PFSK-1 (cell line): Measurements from ENCODE around the gene LEP.

Experiments used
- POLR2AphosphoS5 ChIP-seq: IDR thresholded peaks from 2 replicates; pipeline ENCODE4 v1.6.1; 2012; ENCODE audit warnings: low read depth, mild to moderate bottlenecking, control low read depth, low read length, moderate library complexity
- SIN3A ChIP-seq: IDR thresholded peaks from 2 replicates; pipeline ENCODE4 v1.6.1; 2012; ENCODE audit warnings: mild to moderate bottlenecking, low read length, moderate library complexity, borderline replicate concordance; ENCODE audit not compliant: insufficient read depth
- TAF1 ChIP-seq: IDR thresholded peaks from 2 replicates; pipeline ENCODE4 v1.6.1; 2012; ENCODE audit warnings: low read length, control low read depth, borderline replicate concordance; ENCODE audit not compliant: insufficient read depth
- TF ChIP-seq, protein P1 (sequence below), 2 experiments: IDR thresholded peaks; 2 replicates each; pipeline versions ENCODE4 v1.6.1 to v1.8.0; 2011 to 2012; ENCODE audit warnings: low read depth in 2 of 2, low read length in 2 of 2, control low read depth in 1 of 2, inconsistent platforms in 1 of 2, mild to moderate bottlenecking in 1 of 2, moderate library complexity in 1 of 2; ENCODE audit not compliant: insufficient read depth in 1 of 2

DNA sequence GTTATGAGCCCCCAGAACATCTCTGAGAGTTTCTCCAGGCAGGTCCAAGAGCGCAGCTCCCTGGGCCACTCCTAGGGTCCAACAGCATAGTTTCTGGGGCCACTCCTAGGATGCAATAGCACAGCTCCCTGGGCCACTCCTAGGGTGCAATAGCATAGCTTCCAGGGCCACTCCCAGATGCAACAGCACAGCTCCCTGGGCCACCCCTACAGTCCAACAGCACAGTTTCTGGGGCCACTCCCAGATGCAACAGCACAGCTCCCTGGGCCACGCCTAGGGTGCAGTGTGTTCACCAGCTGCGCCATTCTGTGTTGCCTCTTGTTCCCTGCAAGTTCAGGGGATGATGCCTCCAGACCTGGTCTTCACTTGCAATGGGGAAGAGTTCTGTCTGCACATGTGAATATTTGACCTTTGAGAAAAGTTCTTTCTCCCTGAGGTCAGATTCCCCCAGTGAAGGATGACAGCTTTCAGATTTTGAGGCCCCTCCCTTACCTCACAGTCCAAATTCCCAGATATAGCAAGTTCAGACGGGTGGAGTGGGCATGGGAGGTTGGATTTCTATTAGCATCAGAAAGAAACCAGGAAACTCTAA lies 43.0 kb upstream of the LEP start:
- TF ChIP-seq, protein P1, sequence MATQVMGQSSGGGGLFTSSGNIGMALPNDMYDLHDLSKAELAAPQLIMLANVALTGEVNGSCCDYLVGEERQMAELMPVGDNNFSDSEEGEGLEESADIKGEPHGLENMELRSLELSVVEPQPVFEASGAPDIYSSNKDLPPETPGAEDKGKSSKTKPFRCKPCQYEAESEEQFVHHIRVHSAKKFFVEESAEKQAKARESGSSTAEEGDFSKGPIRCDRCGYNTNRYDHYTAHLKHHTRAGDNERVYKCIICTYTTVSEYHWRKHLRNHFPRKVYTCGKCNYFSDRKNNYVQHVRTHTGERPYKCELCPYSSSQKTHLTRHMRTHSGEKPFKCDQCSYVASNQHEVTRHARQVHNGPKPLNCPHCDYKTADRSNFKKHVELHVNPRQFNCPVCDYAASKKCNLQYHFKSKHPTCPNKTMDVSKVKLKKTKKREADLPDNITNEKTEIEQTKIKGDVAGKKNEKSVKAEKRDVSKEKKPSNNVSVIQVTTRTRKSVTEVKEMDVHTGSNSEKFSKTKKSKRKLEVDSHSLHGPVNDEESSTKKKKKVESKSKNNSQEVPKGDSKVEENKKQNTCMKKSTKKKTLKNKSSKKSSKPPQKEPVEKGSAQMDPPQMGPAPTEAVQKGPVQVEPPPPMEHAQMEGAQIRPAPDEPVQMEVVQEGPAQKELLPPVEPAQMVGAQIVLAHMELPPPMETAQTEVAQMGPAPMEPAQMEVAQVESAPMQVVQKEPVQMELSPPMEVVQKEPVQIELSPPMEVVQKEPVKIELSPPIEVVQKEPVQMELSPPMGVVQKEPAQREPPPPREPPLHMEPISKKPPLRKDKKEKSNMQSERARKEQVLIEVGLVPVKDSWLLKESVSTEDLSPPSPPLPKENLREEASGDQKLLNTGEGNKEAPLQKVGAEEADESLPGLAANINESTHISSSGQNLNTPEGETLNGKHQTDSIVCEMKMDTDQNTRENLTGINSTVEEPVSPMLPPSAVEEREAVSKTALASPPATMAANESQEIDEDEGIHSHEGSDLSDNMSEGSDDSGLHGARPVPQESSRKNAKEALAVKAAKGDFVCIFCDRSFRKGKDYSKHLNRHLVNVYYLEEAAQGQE (IDR thresholded peaks at IDR 0.05; ENCODE audit: insufficient read depth in 1 of 2, low read depth in 2 of 2, low read length in 2 of 2), result no peak
- TF ChIP-seq SIN3A, result no peak
- TF ChIP-seq POLR2AphosphoS5, result no peak
- no peak for TF ChIP-seq TAF1
